ENCODE results near the gene MAN2B1. TPM values are rescaled to one million over a fixed set of nuclear protein-coding genes. Genes with fewer than 3 reads are reported as not detected.

Gene MAN2B1
- total and polyA plus RNA-seq, 2 of the 8 experiments (the other 6 are each of a cell fraction or from before 2014, with no cell fraction given): 55.3 to 76.3 TPM

DNA sequence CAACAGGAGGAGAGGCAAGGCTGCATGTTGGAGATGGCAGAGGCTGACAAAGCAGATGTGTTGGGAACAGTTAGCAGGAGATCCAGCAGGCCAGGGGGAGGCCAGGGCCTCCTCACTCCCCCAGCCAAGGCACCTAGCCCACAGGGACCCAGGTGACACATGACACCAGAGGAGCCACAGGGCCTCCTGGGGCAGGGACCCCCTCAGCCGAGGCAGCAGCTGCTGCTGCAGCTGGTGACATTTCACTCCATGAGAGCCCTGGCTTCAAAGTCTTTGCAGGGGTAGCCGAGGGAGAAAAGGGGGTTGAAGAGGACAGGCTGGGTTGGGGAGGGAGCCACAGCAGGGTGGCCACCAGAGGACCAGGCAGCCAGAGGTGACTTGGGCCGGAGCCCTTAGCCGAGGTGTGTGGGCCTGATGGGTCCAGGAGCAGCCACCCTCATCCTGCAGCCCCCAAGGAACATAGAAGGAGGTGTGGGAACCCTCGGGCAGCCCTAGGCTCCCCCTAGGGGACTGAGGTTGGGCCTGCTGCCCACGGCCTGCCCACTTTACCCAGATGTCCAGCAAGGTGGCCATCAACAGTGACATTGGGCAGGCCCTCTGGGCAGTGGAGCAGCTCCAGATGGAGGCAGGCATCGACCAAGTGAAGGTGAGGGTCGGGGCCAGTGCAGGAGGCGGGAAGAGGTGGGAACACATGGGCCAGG, 21.1 kb upstream of the MAN2B1 start, which contains the start of gene GNG14:
GNG14 (plus strand) TSS at position 503 of the 701 bp plus-strand sequence; CDS start at position 554, 51 bp downstream.
- no peak within 1 kb of the TSS for H4K5ac ChIP-seq (ENCODE audit: insufficient read length, low read depth, low read length)
- H4K8ac ChIP-seq (ENCODE audit: extremely low read depth, insufficient read depth, low read length): no peak within 1 kb of the TSS; the same call in 1 of the 2 replicates
- H3K36me3 ChIP-seq (ENCODE audit: control insufficient read depth in 2 of 4, insufficient read depth in 4 of 4, low read length in 3 of 4): no peaks in the 10 kb centered on the region
- FAIRE-seq (no peak), DNase-seq (ENCODE audit: low read depth in 1 of 2, low spot score in 2 of 2) (no peak)
- no peak within 1 kb of the TSS for H3K9ac ChIP-seq (replicated peaks in 1 of 4; ENCODE audit: extremely low read depth in 1 of 4, low read depth in 3 of 4, low read length in 3 of 4)
- H2AK5ac ChIP-seq (ENCODE audit: low read depth, low read length): no peak within 1 kb of the TSS
- H3K27me3 ChIP-seq (replicated peaks in 1 of 4; ENCODE audit: control insufficient read depth in 3 of 4, extremely low read depth in 1 of 4, insufficient read depth in 3 of 4, low read length in 3 of 4): no peaks in the 10 kb centered on the region
- H2BK120ac ChIP-seq (replicated peaks; ENCODE audit: low read depth, low read length): no peak within 1 kb of the TSS
- H3K27ac ChIP-seq (ENCODE audit: low read depth, low read length): no peak within 1 kb of the TSS
- no peak within 1 kb of the TSS for H3K4me2 ChIP-seq (ENCODE audit: insufficient read depth in 1 of 2, low read depth in 2 of 2, low read length in 2 of 2)
- H3K14ac ChIP-seq (ENCODE audit: insufficient read length): no peak within 1 kb of the TSS
- H2AFZ ChIP-seq (ENCODE audit: low read length): no peak within 1 kb of the TSS
- H3K56ac ChIP-seq (replicated peaks; ENCODE audit: insufficient read length, low read depth, low read length): no peak within 1 kb of the TSS
- H3K9me3 ChIP-seq (ENCODE audit: insufficient read depth in 2 of 2, low read depth in 1 of 2, low read length in 1 of 2): no peaks in the 10 kb centered on the region
- CTCF ChIA-PET (ENCODE audit: partially characterized antibody): interaction anchor here (0.7 to 3.2 kb wide), 3 partner anchors 15 to 429 kb away, joined by 3 to 13 read pairs (median 3); partner anchors contain the start of gene TRIR
- TF ChIP-seq E2F6 (IDR thresholded peaks at IDR 0.05) (0 out of 2 replicates have a peak, but pooled peaks have one; percentile 26), EP300 (IDR thresholded peaks at IDR 0.05; ENCODE audit: borderline replicate concordance in 1 of 2, low read depth in 2 of 2, low read length in 2 of 2) (no peak), CTCF (IDR thresholded peaks at IDR 0.05; ENCODE audit: control extremely low read depth in 1 of 3, insufficient read depth in 1 of 3, low read depth in 1 of 3, low read length in 3 of 3) (peak in 1 of 3 experiments; percentile 20; a peak in 1 of 4 replicates)
- peaks cover 0 to 2% (median 0%) of the 10 kb centered on the region in 4 experiments; a peak in 1 of 7 replicates for H3K4me1 ChIP-seq (replicated peaks in 1 of 4; ENCODE audit: control insufficient read depth in 3 of 4, insufficient read depth in 4 of 4, low read length in 3 of 4)
- WGBS, 2 experiments (ENCODE audit: extremely low coverage in 1 of 2, insufficient coverage in 1 of 2, insufficient read length in 1 of 2, insufficient replicate concordance in 2 of 2, low coverage in 1 of 2, low lambda C conversion rate in 2 of 2, missing lambda C conversion rate in 1 of 2): 90% methylated on average over 9 of the region's 9 CpGs; no CpG with 5 or more reads in 1 of the 2 experiments
- H2BK20ac ChIP-seq (ENCODE audit: low read length): no peak within 1 kb of the TSS
- no peak within 1 kb of the TSS for H3K4ac ChIP-seq (replicated peaks; ENCODE audit: insufficient read length, low read depth, low read length)
- no peak within 1 kb of the TSS for H3K23ac ChIP-seq (ENCODE audit: insufficient read length)
- H3K18ac ChIP-seq (ENCODE audit: extremely low read depth, low read length): no peak within 1 kb of the TSS
- H4K91ac ChIP-seq (replicated peaks; ENCODE audit: insufficient read length, low read length): no peak within 1 kb of the TSS
- POLR2A ChIA-PET (ENCODE audit: partially characterized antibody): interaction anchor here (0.9 to 4.1 kb wide), 3 partner anchors 9 to 31 kb away, joined by 3 to 30 read pairs (median 4); partner anchors contain the start of gene FBXW9
- H4K20me1 ChIP-seq (replicated peaks in 1 of 2; ENCODE audit: control insufficient read depth in 1 of 2, insufficient read depth in 2 of 2, low read length in 2 of 2): peaks cover 0 to 8% of the 10 kb centered on the region in 2 experiments
- no peak within 1 kb of the TSS for H3K4me3 ChIP-seq (ENCODE audit: extremely low read depth in 1 of 4, insufficient read depth in 2 of 4, low read depth in 3 of 4, low read length in 4 of 4)
- H2BK15ac ChIP-seq (ENCODE audit: low read length): no peak within 1 kb of the TSS
- H3K23me2 ChIP-seq (ENCODE audit: low read depth, low read length): no peaks in the 10 kb centered on the region
- H2BK5ac ChIP-seq (ENCODE audit: low read depth, low read length): no peak within 1 kb of the TSS
- H2BK12ac ChIP-seq (ENCODE audit: low read depth, low read length): no peak within 1 kb of the TSS
- H3K79me1 ChIP-seq (ENCODE audit: low read depth, low read length): no peaks in the 10 kb centered on the region
- H3K79me2 ChIP-seq (ENCODE audit: control insufficient read depth in 1 of 2, insufficient read depth in 2 of 2, low read length in 2 of 2): no peaks in the 10 kb centered on the region
